Measurements from ENCODE around the gene APC2. TPM values are rescaled to one million over a fixed set of nuclear protein-coding genes. Genes with fewer than 3 reads are reported as not detected.

Gene APC2
- total RNA-seq, 1 donor from 2014 or later = 1.3 TPM

DNA sequence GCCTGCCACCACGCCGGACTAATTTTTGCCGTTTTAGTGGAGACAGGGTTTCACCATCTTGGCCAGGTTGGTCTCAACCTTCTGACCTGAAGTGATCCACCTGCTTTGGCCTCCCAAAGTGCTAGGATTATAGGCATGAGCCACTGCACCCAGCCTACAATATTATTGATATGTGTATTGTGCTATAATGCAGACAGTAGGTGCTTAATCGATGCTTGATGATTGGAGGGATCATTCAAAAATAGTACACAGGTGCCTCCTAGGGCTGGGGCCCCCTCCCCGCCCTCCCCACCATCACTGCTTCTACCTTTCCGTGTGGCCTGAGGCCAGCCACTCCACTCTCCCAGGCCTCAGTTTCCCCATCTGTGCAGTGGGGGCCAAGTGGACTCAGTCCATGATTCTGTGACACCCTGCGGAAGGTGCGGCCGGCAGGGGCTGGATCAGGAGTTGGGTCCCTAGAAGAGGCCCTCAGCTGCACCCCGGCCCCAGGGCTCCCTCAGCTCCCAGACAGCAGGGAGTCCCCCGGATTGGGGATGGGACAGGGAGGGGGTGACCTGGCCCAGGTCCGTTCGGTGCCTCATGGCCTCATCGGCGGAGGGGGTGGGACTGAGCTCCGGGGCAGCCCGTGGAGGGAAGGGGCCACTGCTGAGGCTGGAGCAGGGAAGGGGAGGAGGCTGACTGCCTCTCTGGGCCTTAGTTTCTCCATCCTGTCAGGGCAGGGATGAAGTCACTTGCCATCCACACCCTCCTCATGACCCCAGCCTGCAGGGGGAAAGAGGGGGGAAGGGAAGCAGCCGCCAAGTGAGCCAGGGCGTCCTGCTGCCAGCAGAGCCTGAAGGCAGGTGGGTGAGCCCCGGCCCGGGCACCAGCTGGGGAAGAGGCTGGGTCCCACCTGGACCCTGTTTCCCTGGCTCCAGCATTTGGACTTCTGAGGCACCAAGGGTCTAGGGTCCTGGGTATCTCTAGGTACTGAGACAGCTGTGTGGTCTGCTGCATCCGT, 61.7 kb downstream of the APC2 start:
- Mint-ChIP-seq H3K36me3 (no peaks in the 10 kb centered on the region), H3K27me3 (ENCODE audit: insufficient read depth, low read depth) (peaks cover 26% of the 10 kb centered on the region), H3K27ac (no peak overlapping the region), H3K9me3 (no peaks in the 10 kb centered on the region), H3K4me3 (peak overlapping the region; percentile 5), H3K4me1 (peaks cover 15% of the 10 kb centered on the region)
- peaks cover 3% of the 10 kb centered on the region for H4K20me1 ChIP-seq (ENCODE audit: low read depth)
- peaks cover 13% of the 10 kb centered on the region for H3K4me1 ChIP-seq
- H3K4me2 ChIP-seq = no peak overlapping the region
- no peak for TF ChIP-seq EZH2phosphoT487 (IDR thresholded peaks at IDR 0.05)
- TF ChIP-seq, protein P1, sequence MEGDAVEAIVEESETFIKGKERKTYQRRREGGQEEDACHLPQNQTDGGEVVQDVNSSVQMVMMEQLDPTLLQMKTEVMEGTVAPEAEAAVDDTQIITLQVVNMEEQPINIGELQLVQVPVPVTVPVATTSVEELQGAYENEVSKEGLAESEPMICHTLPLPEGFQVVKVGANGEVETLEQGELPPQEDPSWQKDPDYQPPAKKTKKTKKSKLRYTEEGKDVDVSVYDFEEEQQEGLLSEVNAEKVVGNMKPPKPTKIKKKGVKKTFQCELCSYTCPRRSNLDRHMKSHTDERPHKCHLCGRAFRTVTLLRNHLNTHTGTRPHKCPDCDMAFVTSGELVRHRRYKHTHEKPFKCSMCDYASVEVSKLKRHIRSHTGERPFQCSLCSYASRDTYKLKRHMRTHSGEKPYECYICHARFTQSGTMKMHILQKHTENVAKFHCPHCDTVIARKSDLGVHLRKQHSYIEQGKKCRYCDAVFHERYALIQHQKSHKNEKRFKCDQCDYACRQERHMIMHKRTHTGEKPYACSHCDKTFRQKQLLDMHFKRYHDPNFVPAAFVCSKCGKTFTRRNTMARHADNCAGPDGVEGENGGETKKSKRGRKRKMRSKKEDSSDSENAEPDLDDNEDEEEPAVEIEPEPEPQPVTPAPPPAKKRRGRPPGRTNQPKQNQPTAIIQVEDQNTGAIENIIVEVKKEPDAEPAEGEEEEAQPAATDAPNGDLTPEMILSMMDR (IDR thresholded peaks at IDR 0.05) = no peak
- TF ChIP-seq EZH2 (IDR thresholded peaks at IDR 0.05) = no peak
- no peak overlapping the region for H3K9ac ChIP-seq
- DNase-seq (ENCODE audit: low spot score) = no peak
- H3K27ac ChIP-seq = no peak overlapping the region
- no peak overlapping the region for H3K4me3 ChIP-seq
- peaks cover 38% of the 10 kb centered on the region for H3F3A ChIP-seq (ENCODE audit: low read depth)
- H3K27me3 ChIP-seq = peaks cover 69% of the 10 kb centered on the region
- no peaks in the 10 kb centered on the region for H3K9me3 ChIP-seq (ENCODE audit: low read depth)
- H2AFZ ChIP-seq (replicated peaks) = no peak overlapping the region
- H3K79me2 ChIP-seq (ENCODE audit: low read depth) = no peaks in the 10 kb centered on the region
- no peaks in the 10 kb centered on the region for H3K36me3 ChIP-seq

DNA sequence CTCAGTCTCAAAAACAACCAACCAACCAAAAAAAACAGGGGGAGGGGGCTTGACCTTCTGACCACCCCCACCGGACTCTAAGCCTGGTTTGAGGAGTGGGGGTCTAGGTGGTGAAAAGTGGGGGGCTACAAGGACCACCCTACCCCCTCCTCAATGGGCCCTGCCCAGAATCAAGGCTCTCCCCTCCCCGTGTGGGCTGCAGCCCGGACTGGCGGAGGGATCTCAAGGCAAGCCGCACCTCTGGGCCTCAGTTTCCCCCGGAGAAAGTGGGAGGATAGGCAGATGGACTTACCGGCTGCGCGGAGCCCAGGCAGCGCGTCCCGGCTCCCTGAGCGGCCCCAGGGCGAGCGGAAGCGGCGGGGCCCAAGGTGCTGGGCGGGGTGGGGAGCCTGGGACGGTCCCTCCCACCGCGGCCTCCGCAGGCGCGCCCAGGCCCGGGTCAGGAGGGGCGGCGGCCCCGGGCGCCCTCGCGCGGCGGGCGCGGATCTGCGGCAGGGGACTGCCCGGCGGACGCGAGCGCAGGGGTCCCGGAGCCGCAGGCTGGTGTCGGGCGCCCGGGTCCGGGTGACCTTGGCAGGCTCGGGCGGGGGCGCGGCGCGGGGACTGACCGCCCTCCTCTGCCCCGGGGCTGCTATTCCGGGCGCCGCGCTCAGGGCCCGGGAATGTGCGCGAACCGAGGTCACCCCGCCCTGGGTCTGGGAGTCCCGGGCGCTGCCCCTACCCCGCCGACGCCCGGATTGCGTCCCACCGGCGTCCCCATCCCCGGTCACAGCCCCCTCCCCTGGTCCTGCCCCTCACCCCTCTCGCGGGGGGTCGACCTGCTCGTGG, 63.0 kb downstream of the APC2 start, which contains the start of gene ADAMTSL5:
Gene ADAMTSL5, minus strand, starts transcription at position 349 of the 828 bp plus-strand sequence. CDS start 2,076 bp downstream, outside the sequence.
- H3F3A ChIP-seq (ENCODE audit: low read depth) = peaks cover 36% of the 10 kb centered on the region
- Mint-ChIP-seq H3K4me3 (peak within 1 kb of the TSS; percentile 48), H3K36me3 (no peaks in the 10 kb centered on the region), H3K9me3 (no peaks in the 10 kb centered on the region), H3K27me3 (ENCODE audit: insufficient read depth, low read depth) (peaks cover 30% of the 10 kb centered on the region), H3K4me1 (peaks cover 11% of the 10 kb centered on the region), H3K27ac (no peak within 1 kb of the TSS)
- H3K79me2 ChIP-seq (ENCODE audit: low read depth) = no peaks in the 10 kb centered on the region
- DNase-seq (ENCODE audit: low spot score) = peak; percentile 45
- H3K27me3 ChIP-seq = peaks cover 81% of the 10 kb centered on the region
- no peaks in the 10 kb centered on the region for H3K9me3 ChIP-seq (ENCODE audit: low read depth)
- H3K27ac ChIP-seq = no peak within 1 kb of the TSS
- peak within 1 kb of the TSS; percentile 37 for H3K4me3 ChIP-seq
- peaks cover 3% of the 10 kb centered on the region for H4K20me1 ChIP-seq (ENCODE audit: low read depth)
- TF ChIP-seq EZH2phosphoT487 (IDR thresholded peaks at IDR 0.05) (peak; percentile 61), EZH2 (IDR thresholded peaks at IDR 0.05) (peak; percentile 72)
- TF ChIP-seq, protein P1 (IDR thresholded peaks at IDR 0.05) = no peak
- H3K36me3 ChIP-seq = no peaks in the 10 kb centered on the region
- H3K4me2 ChIP-seq = peak within 1 kb of the TSS; percentile 70
- H2AFZ ChIP-seq (replicated peaks) = no peak within 1 kb of the TSS
- no peak within 1 kb of the TSS for H3K9ac ChIP-seq
- peaks cover 13% of the 10 kb centered on the region for H3K4me1 ChIP-seq

DNA sequence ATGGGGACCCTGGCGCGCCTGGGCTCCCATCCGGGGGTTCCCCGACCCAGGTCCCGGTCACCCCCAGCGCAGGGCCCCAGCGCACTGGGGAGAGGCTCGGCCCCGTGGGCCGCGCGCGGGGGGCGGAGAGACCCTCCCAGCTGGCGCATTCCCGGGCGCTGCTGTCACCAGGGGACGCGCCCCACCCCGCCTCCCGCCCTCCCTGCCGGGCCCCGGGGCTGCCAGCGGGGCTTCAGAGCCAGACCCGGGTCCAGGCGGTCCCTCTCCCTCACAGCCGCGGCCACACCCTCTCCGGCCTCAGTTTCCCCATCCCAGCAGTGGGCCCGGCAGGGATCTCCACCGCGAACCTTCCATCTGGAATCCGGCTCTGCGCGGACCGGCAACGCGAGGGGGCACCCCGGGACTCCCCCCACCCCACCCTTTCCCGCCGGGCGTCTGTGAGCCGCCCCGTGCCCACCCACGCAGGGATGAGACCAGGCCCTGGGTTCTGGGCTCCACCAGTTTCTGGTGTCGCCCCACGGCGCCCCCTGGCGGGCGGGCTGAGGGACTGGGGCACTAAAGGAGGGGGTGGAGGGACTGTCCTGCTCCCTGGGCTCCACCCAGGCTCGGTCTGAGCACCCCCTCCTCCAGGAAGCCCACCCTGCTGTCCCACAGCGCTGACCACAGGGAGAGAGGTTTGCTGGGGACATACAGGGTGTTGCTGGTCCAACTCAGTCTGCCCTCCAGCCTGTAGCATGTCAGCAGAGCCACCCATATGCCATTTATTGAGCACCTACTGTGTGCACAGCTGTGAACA, 63.8 kb downstream of the APC2 start:
- no peak overlapping the region for H3K4me3 Mint-ChIP-seq
- no peaks in the 10 kb centered on the region for H3K36me3 ChIP-seq

More for the DNA sequence above, 63.8 kb downstream of the APC2 start:
- H3K36me3 Mint-ChIP-seq = no peaks in the 10 kb centered on the region
- TF ChIP-seq, protein P1 (IDR thresholded peaks at IDR 0.05) = peak; percentile 61
- TF ChIP-seq EZH2phosphoT487 (IDR thresholded peaks at IDR 0.05) = peak; percentile 11
- TF ChIP-seq EZH2 (IDR thresholded peaks at IDR 0.05) = no peak
- H4K20me1 ChIP-seq (ENCODE audit: low read depth) = peaks cover 3% of the 10 kb centered on the region
- peak; percentile 57 for DNase-seq (ENCODE audit: low spot score)
- H3K27me3 ChIP-seq = peaks cover 89% of the 10 kb centered on the region
- H3K27ac Mint-ChIP-seq = no peak overlapping the region
- H3K9me3 Mint-ChIP-seq = no peaks in the 10 kb centered on the region
- H3K4me1 ChIP-seq = peaks cover 13% of the 10 kb centered on the region
- H3F3A ChIP-seq (ENCODE audit: low read depth) = peaks cover 30% of the 10 kb centered on the region
- H3K9ac ChIP-seq = no peak overlapping the region
- H3K9me3 ChIP-seq (ENCODE audit: low read depth) = no peaks in the 10 kb centered on the region
- no peaks in the 10 kb centered on the region for H3K79me2 ChIP-seq (ENCODE audit: low read depth)
- peak overlapping the region; percentile 37 for H3K4me3 ChIP-seq
- peaks cover 9% of the 10 kb centered on the region for H3K4me1 Mint-ChIP-seq
- H2AFZ ChIP-seq (replicated peaks) = no peak overlapping the region
- peaks cover 35% of the 10 kb centered on the region for H3K27me3 Mint-ChIP-seq (ENCODE audit: insufficient read depth, low read depth)
- no peak overlapping the region for H3K27ac ChIP-seq
- peak overlapping the region; percentile 70 for H3K4me2 ChIP-seq
